Endodermal cell (in vitro differentiated cells): ENCODE data around the gene INTS11. TPM values are rescaled to one million over a fixed set of nuclear protein-coding genes. Genes with fewer than 3 reads are reported as not detected.
A peak's percentile ranks its signal among the peaks of the same experiment; 100 is the strongest.

ENCODE experiments used
- DNase-seq: peaks from one replicate; pipeline ENCODE4 v3.0.0-alpha.2; 2017
- H3K27ac ChIP-seq: 2 replicates; pipeline ENCODE4 v1.5.1; 2013; ENCODE audit warnings: mild to moderate bottlenecking, low read depth, low read length, moderate library complexity
- H3K27me3 ChIP-seq: 2 replicates; pipeline ENCODE4 v1.6.1; 2013; ENCODE audit warnings: mild to moderate bottlenecking, low read length, moderate library complexity; ENCODE audit not compliant: insufficient read depth, control insufficient read depth, poor library complexity, severe bottlenecking
- H3K36me3 ChIP-seq: 2 replicates; pipeline ENCODE4 v1.7.0; 2013; ENCODE audit warnings: mild to moderate bottlenecking, low read length, moderate library complexity; ENCODE audit not compliant: control insufficient read depth, insufficient read depth
- H3K4me1 ChIP-seq: one replicate; pipeline ENCODE4 v1.7.0; 2013; ENCODE audit warnings: low read length; ENCODE audit not compliant: control insufficient read depth, insufficient read depth
- H3K4me3 ChIP-seq: 2 replicates; pipeline ENCODE4 v1.5.1; 2013; ENCODE audit warnings: mild to moderate bottlenecking, low read length, moderate library complexity
- H3K9ac ChIP-seq: 2 replicates; pipeline ENCODE4 v1.6.1; 2013; ENCODE audit warnings: mild to moderate bottlenecking, low read length, moderate library complexity; ENCODE audit not compliant: poor library complexity, severe bottlenecking; ENCODE audit errors: extremely low read depth
- H3K9me3 ChIP-seq: 2 replicates; pipeline ENCODE4 v1.6.1; 2013; ENCODE audit warnings: mild to moderate bottlenecking, low read length, moderate library complexity; ENCODE audit not compliant: control insufficient read depth
- H3K27ac Mint-ChIP-seq: 2 replicates; pipeline ENCODE4 v1.8.0; 2020; ENCODE audit warnings: mixed read lengths
- H3K27me3 Mint-ChIP-seq: 2 replicates; pipeline ENCODE4 v1.8.0; 2021; ENCODE audit warnings: mild to moderate bottlenecking, mixed read lengths; ENCODE audit not compliant: insufficient read depth
- H3K36me3 Mint-ChIP-seq: 2 replicates; pipeline ENCODE4 v1.8.0; 2020; ENCODE audit warnings: low read depth, mixed read lengths
- H3K4me1 Mint-ChIP-seq: 2 replicates; pipeline ENCODE4 v1.8.0; 2020; ENCODE audit warnings: mixed read lengths
- H3K4me3 Mint-ChIP-seq: 2 replicates; pipeline ENCODE4 v1.8.0; 2020; ENCODE audit warnings: mild to moderate bottlenecking, moderate library complexity, mixed read lengths
- H3K9me3 Mint-ChIP-seq: 2 replicates; pipeline ENCODE4 v1.8.0; 2020; ENCODE audit warnings: mild to moderate bottlenecking, mixed read lengths
- CTCF ChIP-seq: fragments of 200-600 bp; sonication (generic); conservative IDR thresholded peaks from 2 replicates; pipeline ENCODE4 v1.5.0; 2021; ENCODE audit warnings: antibody characterized with exemption, mild to moderate bottlenecking
- WGBS, 2 experiments: methylation state at CpG; one replicate each; pipeline versions ENCODE4 v1.1.5 to v1.1.7; 2013; ENCODE audit warnings: missing lambda C conversion rate in 2 of 2, mixed read lengths in 1 of 2; ENCODE audit not compliant: insufficient coverage in 1 of 2, insufficient read length in 1 of 2; 5-methylcytosine and 5-hydroxymethylcytosine counted together
- total RNA-seq, 2 donors: library from RNA; stranded (reverse); fragmentation: NEBNext Ultra II Directional in 1 of 2; extraction: Animal tissue kit (Norgen Biotek cat#: 25700) in 1 of 2; gene quantifications; 2 replicates in 1 of 2; 3 replicates in 1 of 2; pipeline ENCODE4 v1.2.1, GENCODE V29; 2021

Gene INTS11
- total RNA-seq, 2 donors from 2014 or later, result 146 to 153 TPM

- Histone ChIP-seq H3K9ac (no peak overlapping the region), H3K4me1 (no peaks in the 10 kb centered on the region), H3K36me3 (peaks cover 6% of the 10 kb centered on the region), H3K27me3 (no peaks in the 10 kb centered on the region), H3K4me3 (no peak overlapping the region), H3K27ac (no peak overlapping the region), H3K9me3 (no peaks in the 10 kb centered on the region)
- no peak for DNase-seq
- no peak for TF ChIP-seq CTCF
- Mint-ChIP-seq H3K4me1 (no peaks in the 10 kb centered on the region), H3K27me3 (no peaks in the 10 kb centered on the region), H3K27ac (no peak overlapping the region), H3K4me3 (no peak overlapping the region), H3K36me3 (peaks cover 12% of the 10 kb centered on the region), H3K9me3 (no peaks in the 10 kb centered on the region)
- WGBS, 2 experiments, result 94 to 99% methylated on average over 10 to 16 of the region's 16 CpGs
Observed at GRCh38 chr1:1335283-1335682, 10.8 kb upstream of the INTS11 start.

GRCh38 chr1:1334835-1335234 lies 10.4 kb upstream of the INTS11 start:
- no peak overlapping the region for H3K27ac Mint-ChIP-seq
- H3K36me3 Mint-ChIP-seq, result peaks cover 9% of the 10 kb centered on the region
- H3K4me1 Mint-ChIP-seq, result no peaks in the 10 kb centered on the region
- no peaks in the 10 kb centered on the region for H3K4me1 ChIP-seq
- H3K9me3 Mint-ChIP-seq, result no peaks in the 10 kb centered on the region
- peaks cover 5% of the 10 kb centered on the region for H3K36me3 ChIP-seq
- no peak for TF ChIP-seq CTCF
- DNase-seq, result peak; percentile 94
- H3K4me3 Mint-ChIP-seq, result no peak overlapping the region
- no peaks in the 10 kb centered on the region for H3K27me3 ChIP-seq
- H3K9ac ChIP-seq, result no peak overlapping the region
- no peaks in the 10 kb centered on the region for H3K27me3 Mint-ChIP-seq
- no peaks in the 10 kb centered on the region for H3K9me3 ChIP-seq
- no peak overlapping the region for H3K4me3 ChIP-seq
- H3K27ac ChIP-seq, result no peak overlapping the region
- WGBS, 2 experiments, result 66 to 76% methylated on average over 6 to 11 of the region's 11 CpGs

- DNase-seq, result no peak
- H3K9ac ChIP-seq, result no peak overlapping the region
- TF ChIP-seq CTCF, result no peak
- H3K4me3 ChIP-seq, result no peak overlapping the region
- no peaks in the 10 kb centered on the region for H3K27me3 ChIP-seq
- H3K36me3 ChIP-seq, result peaks cover 5% of the 10 kb centered on the region
- H3K4me1 ChIP-seq, result no peaks in the 10 kb centered on the region
- Mint-ChIP-seq H3K27ac (no peak overlapping the region), H3K9me3 (no peaks in the 10 kb centered on the region), H3K4me1 (no peaks in the 10 kb centered on the region), H3K36me3 (peaks cover 4% of the 10 kb centered on the region), H3K27me3 (no peaks in the 10 kb centered on the region), H3K4me3 (no peak overlapping the region)
- H3K9me3 ChIP-seq, result no peaks in the 10 kb centered on the region
- 95 to 96% methylated on average over 27 to 36 of the region's 36 CpGs for WGBS, 2 experiments
- H3K27ac ChIP-seq, result no peak overlapping the region
Observed at GRCh38 chr1:1333551-1334241, 9.2 kb upstream of the INTS11 start.
